ENCODE measurements around the gene PTGS1.

Gene PTGS1

DNA sequence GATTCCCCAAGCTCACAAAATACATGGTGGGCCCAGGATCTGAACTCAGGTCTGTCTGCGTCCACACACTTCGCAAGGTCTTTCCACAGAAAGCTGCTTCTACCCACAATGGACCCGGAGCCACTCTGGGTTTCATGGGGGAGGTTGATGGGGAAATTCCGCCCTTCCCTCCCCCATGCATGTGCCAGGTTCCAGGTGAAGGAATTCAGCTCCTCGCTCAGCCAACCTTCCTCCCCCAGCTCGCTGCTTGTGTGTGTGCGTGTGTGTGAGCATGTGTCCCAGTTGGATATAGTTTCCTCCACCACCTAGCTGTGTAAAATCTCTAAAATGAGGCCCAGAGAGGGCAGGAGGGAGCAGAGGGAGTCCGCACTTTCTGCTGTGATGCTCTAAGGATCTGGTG is 1.0 kb downstream of the PTGS1 start:
- Histone ChIP-seq H3K4me1 (ENCODE audit: control extremely low read depth in 1 of 4, control insufficient read depth in 4 of 4, insufficient read depth in 4 of 4, low read length in 3 of 4) (peaks cover 2 to 68% (median 56%) of the 10 kb centered on the region in 4 experiments), H3K36me3 (ENCODE audit: control insufficient read depth in 4 of 4, insufficient read depth in 4 of 4, low read length in 3 of 4) (no peaks in the 10 kb centered on the region), H3K27me3 (replicated peaks in 2 of 5; ENCODE audit: control insufficient read depth in 4 of 5, insufficient read depth in 5 of 5, low read length in 4 of 5) (no peaks in the 10 kb centered on the region), H3K4me3 (ENCODE audit: control insufficient read depth in 1 of 7, extremely low read depth in 1 of 7, insufficient read depth in 4 of 7, low read depth in 2 of 7, low read length in 6 of 7) (peak overlapping the region in 6 of 7 experiments; percentile 48 to 79 (median 68)), H3K27ac (ENCODE audit: insufficient read depth in 1 of 2, low read depth in 1 of 2, low read length in 2 of 2, poor library complexity in 1 of 2, severe bottlenecking in 2 of 2) (peak overlapping the region in 1 of 2 experiments; percentile 20), H3K9me3 (ENCODE audit: control extremely low read depth in 1 of 5, control insufficient read depth in 4 of 5, insufficient read depth in 2 of 5, low read depth in 1 of 5, low read length in 4 of 5) (peaks cover 0 to 3% (median 0%) of the 10 kb centered on the region in 5 experiments)
- 83% methylated on average over 1 of the region's 8 CpGs for WGBS (ENCODE audit: insufficient coverage)
- ChIA-PET POLR2A (interaction anchor here (0.6 kb wide), 1 partner anchor 28 kb away, joined by 3 read pairs; no protein-coding TSS in a partner anchor), CTCF (interaction anchor here (0.7 to 1.9 kb wide), 4 partner anchors 17 to 250 kb away, joined by 3 to 5 read pairs (median 4); no protein-coding TSS in a partner anchor)
- peak in 2 of 3 donors; percentile 12 to 39 for DNase-seq

DNA sequence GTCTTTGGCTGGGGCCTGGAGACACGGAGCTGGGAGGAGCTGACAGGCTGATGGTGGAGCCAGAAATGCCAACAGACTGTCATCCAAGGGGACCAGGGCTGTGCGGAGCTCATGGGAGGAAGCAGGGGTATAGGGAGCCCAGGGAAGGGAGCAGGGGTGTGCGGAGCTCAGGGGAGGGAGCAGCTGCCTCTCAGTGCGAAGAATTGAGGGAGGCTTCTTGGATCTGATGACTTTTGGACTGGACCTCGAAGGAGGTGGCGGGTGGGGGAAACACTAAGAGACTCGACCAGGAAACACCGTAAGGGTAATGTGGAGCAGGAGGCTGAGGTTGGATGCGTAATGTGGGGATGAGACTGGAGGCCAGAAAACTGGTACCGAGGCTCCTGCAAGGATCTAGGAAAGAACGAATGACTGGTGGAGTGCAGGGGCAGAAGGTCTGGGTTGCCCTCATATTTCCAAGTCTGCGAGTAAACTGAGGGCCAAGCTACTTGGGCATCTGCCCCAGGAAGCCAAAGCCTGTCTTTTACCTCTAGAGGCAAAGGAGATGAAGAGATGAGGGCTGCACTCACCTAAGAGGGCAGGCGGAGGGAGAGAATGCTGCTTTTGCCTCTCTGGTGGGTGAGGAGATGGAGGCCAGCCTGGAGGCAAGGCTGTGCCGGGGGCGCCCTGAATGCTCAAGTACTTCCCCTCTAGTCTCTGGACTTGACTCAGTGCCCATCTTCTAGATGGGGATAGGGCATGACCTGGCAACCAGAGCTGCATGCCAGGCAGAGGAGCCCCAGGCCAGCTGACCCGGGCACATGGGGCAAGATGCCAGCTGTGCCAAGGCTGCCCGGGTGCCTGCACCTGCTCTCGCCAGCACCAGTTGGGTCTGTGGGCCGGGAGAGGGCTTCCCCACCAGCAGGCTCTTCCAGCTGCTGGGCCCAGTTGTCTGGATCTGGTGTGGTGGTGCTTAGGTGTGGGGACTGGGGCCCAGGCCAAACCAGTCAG is 2.3 kb downstream of the PTGS1 start:
- Histone ChIP-seq H3K9me3 (ENCODE audit: control extremely low read depth in 1 of 5, control insufficient read depth in 4 of 5, insufficient read depth in 2 of 5, low read depth in 1 of 5, low read length in 4 of 5) (peaks cover 0 to 3% (median 0%) of the 10 kb centered on the region in 5 experiments), H3K4me1 (ENCODE audit: control extremely low read depth in 1 of 4, control insufficient read depth in 4 of 4, insufficient read depth in 4 of 4, low read length in 3 of 4) (peaks cover 2 to 81% (median 69%) of the 10 kb centered on the region in 4 experiments), H3K36me3 (ENCODE audit: control insufficient read depth in 4 of 4, insufficient read depth in 4 of 4, low read length in 3 of 4) (peaks cover 0 to 4% (median 0%) of the 10 kb centered on the region in 4 experiments), H3K4me3 (ENCODE audit: control insufficient read depth in 1 of 7, extremely low read depth in 1 of 7, insufficient read depth in 4 of 7, low read depth in 2 of 7, low read length in 6 of 7) (peak overlapping the region in 2 of 7 experiments; percentile 13 to 69), H3K27me3 (replicated peaks in 2 of 5; ENCODE audit: control insufficient read depth in 4 of 5, insufficient read depth in 5 of 5, low read length in 4 of 5) (no peaks in the 10 kb centered on the region), H3K27ac (ENCODE audit: insufficient read depth in 1 of 2, low read depth in 1 of 2, low read length in 2 of 2, poor library complexity in 1 of 2, severe bottlenecking in 2 of 2) (no peak overlapping the region)
- DNase-seq = no peak
- POLR2A ChIA-PET = no interaction called here
- 73% methylated on average over 17 of the region's 19 CpGs for WGBS (ENCODE audit: insufficient coverage)
- CTCF ChIA-PET = interaction anchor here (0.8 to 1.9 kb wide), 3 partner anchors 91 to 280 kb away, joined by 3 to 5 read pairs (median 4); no protein-coding TSS in a partner anchor

GRCh38 chr9:122374885-122375420 is 4.1 kb downstream of the PTGS1 start:
- Histone ChIP-seq H3K27ac (ENCODE audit: insufficient read depth in 1 of 2, low read depth in 1 of 2, low read length in 2 of 2, poor library complexity in 1 of 2, severe bottlenecking in 2 of 2) (peak overlapping the region in 1 of 2 experiments; percentile 55), H3K4me1 (ENCODE audit: control extremely low read depth in 1 of 4, control insufficient read depth in 4 of 4, insufficient read depth in 4 of 4, low read length in 3 of 4) (peaks cover 2 to 82% (median 66%) of the 10 kb centered on the region in 4 experiments), H3K9me3 (ENCODE audit: control extremely low read depth in 1 of 5, control insufficient read depth in 4 of 5, insufficient read depth in 2 of 5, low read depth in 1 of 5, low read length in 4 of 5) (peaks cover 0 to 9% (median 0%) of the 10 kb centered on the region in 5 experiments), H3K27me3 (replicated peaks in 2 of 5; ENCODE audit: control insufficient read depth in 4 of 5, insufficient read depth in 5 of 5, low read length in 4 of 5) (no peaks in the 10 kb centered on the region), H3K36me3 (ENCODE audit: control insufficient read depth in 4 of 4, insufficient read depth in 4 of 4, low read length in 3 of 4) (peaks cover 3 to 22% (median 13%) of the 10 kb centered on the region in 4 experiments), H3K4me3 (ENCODE audit: control insufficient read depth in 1 of 7, extremely low read depth in 1 of 7, insufficient read depth in 4 of 7, low read depth in 2 of 7, low read length in 6 of 7) (peak overlapping the region in 1 of 7 experiments; percentile 4)
- ChIA-PET POLR2A (no interaction called here), CTCF (interaction anchor here (1.0 to 1.2 kb wide), 4 partner anchors 15 to 250 kb away, joined by 3 to 5 read pairs (median 3); no protein-coding TSS in a partner anchor)
- DNase-seq = peak in 1 of 3 donors; percentile 16
- WGBS (ENCODE audit: insufficient coverage) = 20% methylated on average over 8 of the region's 14 CpGs

- DNase-seq = no peak
- CTCF ChIA-PET = interaction anchor here (0.6 to 1.3 kb wide), 3 partner anchors 21 to 123 kb away, joined by 3 read pairs; no protein-coding TSS in a partner anchor
- Histone ChIP-seq H3K36me3 (ENCODE audit: control insufficient read depth in 4 of 4, insufficient read depth in 4 of 4, low read length in 3 of 4) (peaks cover 3 to 32% (median 21%) of the 10 kb centered on the region in 4 experiments), H3K27ac (ENCODE audit: insufficient read depth in 1 of 2, low read depth in 1 of 2, low read length in 2 of 2, poor library complexity in 1 of 2, severe bottlenecking in 2 of 2) (no peak overlapping the region), H3K4me3 (ENCODE audit: control insufficient read depth in 1 of 7, extremely low read depth in 1 of 7, insufficient read depth in 4 of 7, low read depth in 2 of 7, low read length in 6 of 7) (peak overlapping the region in 2 of 7 experiments; percentile 38), H3K27me3 (replicated peaks in 2 of 5; ENCODE audit: control insufficient read depth in 4 of 5, insufficient read depth in 5 of 5, low read length in 4 of 5) (no peaks in the 10 kb centered on the region), H3K4me1 (ENCODE audit: control extremely low read depth in 1 of 4, control insufficient read depth in 4 of 4, insufficient read depth in 4 of 4, low read length in 3 of 4) (peaks cover 0 to 65% (median 50%) of the 10 kb centered on the region in 4 experiments), H3K9me3 (ENCODE audit: control extremely low read depth in 1 of 5, control insufficient read depth in 4 of 5, insufficient read depth in 2 of 5, low read depth in 1 of 5, low read length in 4 of 5) (peaks cover 0 to 9% (median 0%) of the 10 kb centered on the region in 5 experiments)
- WGBS (ENCODE audit: insufficient coverage) = no CpG with 5 or more reads among the region's 1 CpG
- POLR2A ChIA-PET = no interaction called here
These were observed 6.0 kb downstream of the PTGS1 start for GRCh38 chr9:122376796-122377195.

DNA sequence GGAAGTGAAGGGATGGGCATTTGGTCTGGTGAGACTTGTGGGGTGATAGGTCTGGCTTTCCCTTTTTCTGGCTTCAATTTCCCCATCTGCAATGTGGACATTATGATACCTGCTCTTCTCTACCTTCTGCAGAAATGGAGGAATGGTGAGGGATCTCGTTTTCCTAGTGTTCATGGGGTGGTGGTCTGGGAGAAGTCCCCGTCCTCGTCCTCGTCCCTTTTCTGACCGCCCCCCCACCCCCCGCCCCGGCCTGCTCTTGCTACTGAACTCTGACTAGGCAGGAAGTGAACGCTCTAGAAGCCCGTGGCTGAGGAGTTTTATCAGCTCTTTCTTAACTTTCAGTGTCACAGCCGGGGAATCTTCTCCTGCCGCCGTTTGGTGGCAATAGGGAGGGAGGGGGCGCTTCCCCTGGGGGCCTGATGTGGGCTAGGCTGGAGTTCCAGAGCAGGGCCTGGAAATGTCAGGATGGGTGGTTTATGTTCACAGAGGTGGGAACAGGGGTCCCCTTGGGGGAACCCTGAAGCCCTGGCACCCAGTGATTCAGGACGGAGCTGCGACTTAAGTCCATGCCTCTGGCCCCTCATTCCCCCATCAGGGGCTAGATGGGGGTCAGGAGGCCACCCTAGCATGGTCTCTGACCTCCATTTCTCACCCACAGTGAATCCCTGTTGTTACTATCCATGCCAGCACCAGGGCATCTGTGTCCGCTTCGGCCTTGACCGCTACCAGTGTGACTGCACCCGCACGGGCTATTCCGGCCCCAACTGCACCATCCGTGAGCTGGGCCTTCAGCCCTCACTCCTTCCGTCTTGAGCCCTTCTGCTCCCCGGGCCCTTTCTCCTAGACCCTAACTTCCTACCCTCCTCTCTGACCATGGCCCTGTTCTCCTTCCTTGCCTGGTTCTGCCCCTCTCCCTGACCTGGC is 6.7 kb downstream of the PTGS1 start:
- Histone ChIP-seq H3K27ac (ENCODE audit: insufficient read depth in 1 of 2, low read depth in 1 of 2, low read length in 2 of 2, poor library complexity in 1 of 2, severe bottlenecking in 2 of 2) (peak overlapping the region; percentile 13 to 47), H3K4me1 (ENCODE audit: control extremely low read depth in 1 of 4, control insufficient read depth in 4 of 4, insufficient read depth in 4 of 4, low read length in 3 of 4) (peaks cover 0 to 58% (median 43%) of the 10 kb centered on the region in 4 experiments), H3K4me3 (ENCODE audit: control insufficient read depth in 1 of 7, extremely low read depth in 1 of 7, insufficient read depth in 4 of 7, low read depth in 2 of 7, low read length in 6 of 7) (peak overlapping the region in 2 of 7 experiments; percentile 38), H3K36me3 (ENCODE audit: control insufficient read depth in 4 of 4, insufficient read depth in 4 of 4, low read length in 3 of 4) (peaks cover 3 to 34% (median 21%) of the 10 kb centered on the region in 4 experiments), H3K9me3 (ENCODE audit: control extremely low read depth in 1 of 5, control insufficient read depth in 4 of 5, insufficient read depth in 2 of 5, low read depth in 1 of 5, low read length in 4 of 5) (peaks cover 0 to 9% (median 0%) of the 10 kb centered on the region in 5 experiments), H3K27me3 (replicated peaks in 2 of 5; ENCODE audit: control insufficient read depth in 4 of 5, insufficient read depth in 5 of 5, low read length in 4 of 5) (no peaks in the 10 kb centered on the region)
- ChIA-PET CTCF (interaction anchor here (0.6 to 1.3 kb wide), 5 partner anchors 20 to 444 kb away, joined by 3 to 5 read pairs (median 3); no protein-coding TSS in a partner anchor), POLR2A (no interaction called here)
- DNase-seq = peak; percentile 16 to 63 (median 49)
- 90% methylated on average over 11 of the region's 24 CpGs for WGBS (ENCODE audit: insufficient coverage)

DNA sequence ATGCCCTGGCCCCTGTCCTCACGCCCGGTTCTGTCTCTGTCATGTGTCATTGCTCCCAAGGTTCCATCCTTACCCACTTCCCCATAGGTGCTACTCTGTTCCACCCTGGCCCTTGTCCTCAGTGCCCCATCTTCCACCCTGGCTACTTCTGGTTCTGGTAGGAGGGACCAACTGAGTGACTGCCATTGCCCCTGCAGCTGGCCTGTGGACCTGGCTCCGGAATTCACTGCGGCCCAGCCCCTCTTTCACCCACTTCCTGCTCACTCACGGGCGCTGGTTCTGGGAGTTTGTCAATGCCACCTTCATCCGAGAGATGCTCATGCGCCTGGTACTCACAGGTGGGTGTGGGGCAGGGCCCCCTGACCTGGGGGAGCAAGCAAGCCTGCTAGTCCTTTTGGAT is 7.4 kb downstream of the PTGS1 start:
- ChIA-PET POLR2A (no interaction called here), CTCF (interaction anchor here (1.0 to 1.3 kb wide), 3 partner anchors 21 to 443 kb away, joined by 3 to 5 read pairs (median 4); no protein-coding TSS in a partner anchor)
- peaks cover 0 to 9% (median 0%) of the 10 kb centered on the region in 5 experiments for H3K9me3 ChIP-seq (ENCODE audit: control extremely low read depth in 1 of 5, control insufficient read depth in 4 of 5, insufficient read depth in 2 of 5, low read depth in 1 of 5, low read length in 4 of 5)
- no peak for DNase-seq
- no peak overlapping the region for H3K27ac ChIP-seq (ENCODE audit: insufficient read depth in 1 of 2, low read depth in 1 of 2, low read length in 2 of 2, poor library complexity in 1 of 2, severe bottlenecking in 2 of 2)
- peaks cover 0 to 51% (median 37%) of the 10 kb centered on the region in 4 experiments for H3K4me1 ChIP-seq (ENCODE audit: control extremely low read depth in 1 of 4, control insufficient read depth in 4 of 4, insufficient read depth in 4 of 4, low read length in 3 of 4)
- H3K4me3 ChIP-seq (ENCODE audit: control insufficient read depth in 1 of 7, extremely low read depth in 1 of 7, insufficient read depth in 4 of 7, low read depth in 2 of 7, low read length in 6 of 7) = no peak overlapping the region
- H3K36me3 ChIP-seq (ENCODE audit: control insufficient read depth in 4 of 4, insufficient read depth in 4 of 4, low read length in 3 of 4) = peaks cover 3 to 34% (median 23%) of the 10 kb centered on the region in 4 experiments
- no peaks in the 10 kb centered on the region for H3K27me3 ChIP-seq (replicated peaks in 2 of 5; ENCODE audit: control insufficient read depth in 4 of 5, insufficient read depth in 5 of 5, low read length in 4 of 5)
- 40% methylated on average over 8 of the region's 8 CpGs for WGBS (ENCODE audit: insufficient coverage)
